Lower lobe of right lung (tissue), 2 donors: Measurements from ENCODE around the gene LPP. TPM values are rescaled to one million over a fixed set of nuclear protein-coding genes. Genes with fewer than 3 reads are reported as not detected.

ENCODE experiments used
- ATAC-seq, 2 donors: fragments of 200-7000 bp; cut with Tn5 transposase; one replicate each; pipeline ENCODE4 v1.9.1; 2020 to 2022; ENCODE audit warnings: mild to moderate bottlenecking in 2 of 2, moderate library complexity in 2 of 2
- DNase-seq: peaks from one replicate; pipeline ENCODE4 v3.0.0-alpha.2; 2020
- H3K27ac ChIP-seq: fragments of 200-600 bp; one replicate; pipeline ENCODE4 v1.8.0; 2022
- H3K27me3 ChIP-seq: fragments of 200-600 bp; one replicate; pipeline ENCODE4 v1.8.0; 2022; ENCODE audit warnings: low read depth
- H3K36me3 ChIP-seq: fragments of 200-600 bp; one replicate; pipeline ENCODE4 v1.8.0; 2022; ENCODE audit warnings: mild to moderate bottlenecking
- H3K4me1 ChIP-seq: fragments of 200-600 bp; one replicate; pipeline ENCODE4 v1.8.0; 2022
- H3K4me3 ChIP-seq: fragments of 200-600 bp; one replicate; pipeline ENCODE4 v1.8.0; 2022; ENCODE audit warnings: mild to moderate bottlenecking
- H3K9me3 ChIP-seq: fragments of 200-600 bp; one replicate; pipeline ENCODE4 v1.8.0; 2022
- CTCF ChIP-seq: fragments of 200-600 bp; IDR thresholded peaks from one replicate; pipeline ENCODE4 v1.8.0; 2022; ENCODE audit warnings: antibody characterized with exemption, mild to moderate bottlenecking
- intact Hi-C: fragments of 100-400 bp; cut with DNase I; formaldehyde crosslinking; loops from one replicate; pipeline ENCODE4 v1.11.0; 2022
- total RNA-seq: library from RNA; stranded (reverse); fragmentation: NEBNext Ultra II Directional; extraction: Animal tissue kit (Norgen Biotek cat#: 25700); gene quantifications from one replicate; pipeline ENCODE4 v1.2.1, GENCODE V29; 2021
- donor health status: DM: no; HTN: yes; CAD: no; lungs with severe emphysema.

Gene LPP
- total RNA-seq, 1 donor from 2014 or later = 180 TPM

- peaks cover 23% of the 10 kb centered on the region for H3K4me1 ChIP-seq
- no peak overlapping the region for H3K27ac ChIP-seq
- ATAC-seq (peak in 1 of 2 donors; percentile 56), DNase-seq (no peak)
- H3K4me3 ChIP-seq = no peak overlapping the region
- no peak for TF ChIP-seq CTCF
- H3K36me3 ChIP-seq = no peaks in the 10 kb centered on the region
- H3K27me3 ChIP-seq = no peaks in the 10 kb centered on the region
- intact Hi-C loops = no loop called here
- H3K9me3 ChIP-seq = no peaks in the 10 kb centered on the region
These were observed 404.6 kb downstream of the LPP start for GRCh38 chr3:188558343-188559071.

GRCh38 chr3:188559072-188559429 is 405.1 kb downstream of the LPP start:
- peaks cover 23% of the 10 kb centered on the region for H3K4me1 ChIP-seq

GRCh38 chr3:188559856-188560255 is 405.9 kb downstream of the LPP start:
- Histone ChIP-seq H3K27ac (no peak overlapping the region), H3K27me3 (no peaks in the 10 kb centered on the region), H3K4me1 (peaks cover 23% of the 10 kb centered on the region), H3K36me3 (no peaks in the 10 kb centered on the region), H3K4me3 (no peak overlapping the region), H3K9me3 (no peaks in the 10 kb centered on the region)
- DNase-seq (no peak), ATAC-seq (no peak)
- no peak for TF ChIP-seq CTCF
- intact Hi-C loops = no loop called here

More at GRCh38 chr3:188559072-188559429, 405.1 kb downstream of the LPP start:
- intact Hi-C loops = no loop called here
- Histone ChIP-seq H3K36me3 (no peaks in the 10 kb centered on the region), H3K27ac (no peak overlapping the region), H3K4me3 (no peak overlapping the region), H3K27me3 (no peaks in the 10 kb centered on the region), H3K9me3 (no peaks in the 10 kb centered on the region)
- DNase-seq = no peak
- TF ChIP-seq CTCF = no peak
- no peak for ATAC-seq

- no peaks in the 10 kb centered on the region for H3K9me3 ChIP-seq
- H3K27ac ChIP-seq = no peak overlapping the region
- no peak overlapping the region for H3K4me3 ChIP-seq
- H3K27me3 ChIP-seq = no peaks in the 10 kb centered on the region
- no peak for TF ChIP-seq CTCF
- DNase-seq = no peak
- intact Hi-C loops = no loop called here
- H3K4me1 ChIP-seq = peaks cover 23% of the 10 kb centered on the region
- no peak for ATAC-seq
- H3K36me3 ChIP-seq = no peaks in the 10 kb centered on the region
These were observed 408.2 kb downstream of the LPP start for GRCh38 chr3:188562144-188562543.

- H3K4me3 ChIP-seq = no peak overlapping the region
- H3K36me3 ChIP-seq = no peaks in the 10 kb centered on the region
- no peaks in the 10 kb centered on the region for H3K9me3 ChIP-seq
- no peak for TF ChIP-seq CTCF
- DNase-seq (no peak), ATAC-seq (no peak)
- intact Hi-C loops = no loop called here
- H3K27me3 ChIP-seq = no peaks in the 10 kb centered on the region
- H3K4me1 ChIP-seq = no peaks in the 10 kb centered on the region
- no peak overlapping the region for H3K27ac ChIP-seq
These were observed 413.7 kb downstream of the LPP start for GRCh38 chr3:188567478-188568195.
